ENCODE measurements around the gene SLC27A2.
"Not testable (repeated sequence)": the region's sequence is repeated elsewhere in the genome, so short reads cannot be mapped to it uniquely, and the experiment has no call there.

SLC27A2 gene

GRCh38 chr15:50164458-50164857, 17.5 kb upstream of the SLC27A2 start:
- FAIRE-seq: no peak

- FAIRE-seq: no peak
These were observed 15.8 kb upstream of the SLC27A2 start for GRCh38 chr15:50166216-50166615.

- no peak for FAIRE-seq
These were observed 14.9 kb upstream of the SLC27A2 start for GRCh38 chr15:50167110-50167509.

GRCh38 chr15:50168379-50168778, 13.6 kb upstream of the SLC27A2 start:
- FAIRE-seq: no peak

- FAIRE-seq: no peak
These were observed 13.1 kb upstream of the SLC27A2 start for GRCh38 chr15:50168783-50169411.

GRCh38 chr15:50172360-50172895, 9.6 kb upstream of the SLC27A2 start:
- not testable (repeated sequence) for FAIRE-seq

GRCh38 chr15:50176869-50177268, 5.1 kb upstream of the SLC27A2 start:
- no peak for FAIRE-seq

GRCh38 chr15:50180091-50180490, 1.9 kb upstream of the SLC27A2 start:
- FAIRE-seq: no peak

- no peak for FAIRE-seq
These were observed 1.4 kb upstream of the SLC27A2 start for GRCh38 chr15:50180582-50180981.

- FAIRE-seq: no peak
These were observed 611 bp upstream of the SLC27A2 start for GRCh38 chr15:50181201-50181968.

GRCh38 chr15:50182219-50183013, 420 bp downstream of the SLC27A2 start:
- no peak for FAIRE-seq

GRCh38 chr15:50183112-50183794, 1.3 kb downstream of the SLC27A2 start:
- FAIRE-seq: no peak

- no peak for FAIRE-seq
These were observed 3.0 kb downstream of the SLC27A2 start for GRCh38 chr15:50184863-50185504.

- FAIRE-seq: no peak
These were observed 4.1 kb downstream of the SLC27A2 start for GRCh38 chr15:50186090-50186489.

GRCh38 chr15:50186752-50187151, 4.8 kb downstream of the SLC27A2 start:
- no peak for FAIRE-seq

GRCh38 chr15:50187525-50187924, 5.5 kb downstream of the SLC27A2 start:
- no peak for FAIRE-seq

- no peak for FAIRE-seq
These were observed 6.0 kb downstream of the SLC27A2 start for GRCh38 chr15:50187997-50188396.

- not testable (repeated sequence) for FAIRE-seq
These were observed 6.8 kb downstream of the SLC27A2 start for GRCh38 chr15:50188793-50189192.

GRCh38 chr15:50189633-50190032, 7.6 kb downstream of the SLC27A2 start:
- FAIRE-seq: no peak

- no peak for FAIRE-seq
These were observed 8.2 kb downstream of the SLC27A2 start for GRCh38 chr15:50190166-50190570.

GRCh38 chr15:50190723-50191122, 8.7 kb downstream of the SLC27A2 start:
- FAIRE-seq: no peak

- FAIRE-seq: no peak
These were observed 10.2 kb downstream of the SLC27A2 start for GRCh38 chr15:50192164-50192563.

Data from colon (tissue), 2 donors.